Stromal cell of bone marrow (primary cell): ENCODE results near the gene DRD4.
"Not testable (repeated sequence)": the region's sequence is repeated elsewhere in the genome, so short reads cannot be mapped to it uniquely, and the experiment has no call there.

ENCODE experiments used
- DNase-seq: peaks from one replicate; pipeline ENCODE4 v3.0.0-alpha.2; 2012; ENCODE audit warnings: low read depth

DRD4 gene

GRCh38 chr11:645536-645935 lies 8.5 kb downstream of the DRD4 start:
- DNase-seq = no peak

- DNase-seq = no peak
These were observed 9.1 kb downstream of the DRD4 start for GRCh38 chr11:646214-646613.

GRCh38 chr11:647672-648158 lies 10.6 kb downstream of the DRD4 start:
- not testable (repeated sequence) for DNase-seq

GRCh38 chr11:650482-650881 lies 13.4 kb downstream of the DRD4 start:
- DNase-seq = no peak

GRCh38 chr11:653136-653535 lies 16.1 kb downstream of the DRD4 start:
- not testable (repeated sequence) for DNase-seq

- no peak for DNase-seq
These were observed 16.8 kb downstream of the DRD4 start for GRCh38 chr11:653837-654236.

- not testable (repeated sequence) for DNase-seq
These were observed 17.4 kb downstream of the DRD4 start for GRCh38 chr11:654444-654843.

GRCh38 chr11:655036-655726 lies 18.1 kb downstream of the DRD4 start:
- no peak for DNase-seq

GRCh38 chr11:656426-656825 lies 19.4 kb downstream of the DRD4 start:
- no peak for DNase-seq

GRCh38 chr11:656866-657265 lies 19.8 kb downstream of the DRD4 start:
- DNase-seq = no peak

- DNase-seq = no peak
These were observed 20.6 kb downstream of the DRD4 start for GRCh38 chr11:657691-658126.

- no peak for DNase-seq
These were observed 22.5 kb downstream of the DRD4 start for GRCh38 chr11:659532-660085.

- DNase-seq = no peak
These were observed 23.2 kb downstream of the DRD4 start for GRCh38 chr11:660281-660680.

- no peak for DNase-seq
These were observed 23.8 kb downstream of the DRD4 start for GRCh38 chr11:660681-661444.

- DNase-seq = no peak
These were observed 25.7 kb downstream of the DRD4 start for GRCh38 chr11:662689-663274.

- DNase-seq = no peak
These were observed 28.1 kb downstream of the DRD4 start for GRCh38 chr11:665062-665703.

- DNase-seq = peak; percentile 55
These were observed 28.7 kb downstream of the DRD4 start for GRCh38 chr11:665704-666281.

GRCh38 chr11:673866-674265 lies 36.8 kb downstream of the DRD4 start:
- no peak for DNase-seq

- DNase-seq = no peak
These were observed 37.3 kb downstream of the DRD4 start for GRCh38 chr11:674406-674805.

GRCh38 chr11:678297-678696 lies 41.2 kb downstream of the DRD4 start:
- no peak for DNase-seq

- DNase-seq = no peak
These were observed 42.5 kb downstream of the DRD4 start for GRCh38 chr11:679271-680207.
